Tibial nerve (tissue), 4 donors: ENCODE results near the gene EEPD1.

Experiments
- CTCF ChIP-seq, 5 experiments: fragments of 200-600 bp in 3 of 5; fragments of 450-650 bp in 2 of 5; sonication (generic) in 3 of 5; IDR thresholded peaks; one replicate each; pipeline ENCODE4 v1.5.1; 2016 to 2019; ENCODE audit warnings: antibody characterized with exemption in 5 of 5, mild to moderate bottlenecking in 3 of 5, moderate library complexity in 2 of 5
- EP300 ChIP-seq, 2 donors: sonication (generic); formaldehyde crosslinking; IDR thresholded peaks; one replicate each; pipeline ENCODE4 v1.6.1; 2017; ENCODE audit warnings: antibody characterized with exemption in 2 of 2, mild to moderate bottlenecking in 1 of 2
- POLR2A ChIP-seq, 2 donors: fragments of 450-650 bp; IDR thresholded peaks; one replicate each; pipeline ENCODE4 v1.6.1; 2017; ENCODE audit warnings: antibody characterized with exemption in 2 of 2, mild to moderate bottlenecking in 2 of 2, moderate library complexity in 2 of 2

GRCh38 chr7:36244429-36244828, 91.4 kb downstream of the EEPD1 start:
- TF ChIP-seq POLR2A (IDR thresholded peaks at IDR 0.05): no peak
- TF ChIP-seq CTCF (IDR thresholded peaks at IDR 0.05): no peak
- TF ChIP-seq EP300 (IDR thresholded peaks at IDR 0.05): no peak
